ENCODE results near the gene TEX11.

DNA sequence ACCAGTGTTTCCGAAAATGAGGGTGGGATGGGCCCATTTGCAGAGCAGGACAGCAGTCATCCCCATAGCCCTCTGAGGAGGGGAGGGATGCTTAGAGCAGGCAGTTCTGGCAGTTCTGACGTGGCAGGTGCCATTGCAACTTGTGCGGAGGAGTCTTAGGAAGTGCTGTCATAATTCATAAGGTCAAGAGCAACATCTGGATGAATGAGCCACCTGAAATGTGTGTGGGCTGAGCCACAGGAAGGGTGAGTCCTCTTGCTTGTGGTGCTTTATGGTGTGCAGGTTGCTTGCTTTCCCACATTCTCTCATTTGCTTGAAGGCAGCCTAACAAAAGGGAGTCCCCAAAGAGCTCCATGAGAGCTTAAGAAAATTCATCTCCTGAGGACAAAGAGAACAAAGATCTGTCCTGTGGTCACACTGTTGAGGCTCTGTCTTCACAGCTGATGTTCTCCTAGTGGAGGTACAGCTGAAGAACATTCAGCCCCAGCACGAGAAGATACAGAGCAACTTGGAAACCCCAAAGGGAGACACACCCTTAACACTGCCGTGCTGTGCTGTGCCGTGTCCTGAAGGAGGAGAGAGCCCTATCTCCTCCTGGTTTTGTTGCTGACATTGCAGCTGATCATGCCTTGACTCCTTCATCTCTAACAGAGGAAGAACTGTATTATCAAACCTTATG lies 403.6 kb downstream of the TEX11 start:
- no peak for TF ChIP-seq RBBP5 (IDR thresholded peaks at IDR 0.05; ENCODE audit: borderline replicate concordance, insufficient read depth, low read length, poor library complexity, severe bottlenecking)
- TF ChIP-seq KDM4B (IDR thresholded peaks at IDR 0.05; ENCODE audit: borderline replicate concordance in 2 of 2, low read depth in 1 of 2), result no peak
- TF ChIP-seq, protein P1, sequence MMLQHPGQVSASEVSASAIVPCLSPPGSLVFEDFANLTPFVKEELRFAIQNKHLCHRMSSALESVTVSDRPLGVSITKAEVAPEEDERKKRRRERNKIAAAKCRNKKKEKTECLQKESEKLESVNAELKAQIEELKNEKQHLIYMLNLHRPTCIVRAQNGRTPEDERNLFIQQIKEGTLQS (IDR thresholded peaks at IDR 0.05), result no peak
- TF ChIP-seq, protein P1 (CRISPR knock-in tag; conservative IDR thresholded peaks at IDR 0.05), result no peak
- TF ChIP-seq, protein P2, sequence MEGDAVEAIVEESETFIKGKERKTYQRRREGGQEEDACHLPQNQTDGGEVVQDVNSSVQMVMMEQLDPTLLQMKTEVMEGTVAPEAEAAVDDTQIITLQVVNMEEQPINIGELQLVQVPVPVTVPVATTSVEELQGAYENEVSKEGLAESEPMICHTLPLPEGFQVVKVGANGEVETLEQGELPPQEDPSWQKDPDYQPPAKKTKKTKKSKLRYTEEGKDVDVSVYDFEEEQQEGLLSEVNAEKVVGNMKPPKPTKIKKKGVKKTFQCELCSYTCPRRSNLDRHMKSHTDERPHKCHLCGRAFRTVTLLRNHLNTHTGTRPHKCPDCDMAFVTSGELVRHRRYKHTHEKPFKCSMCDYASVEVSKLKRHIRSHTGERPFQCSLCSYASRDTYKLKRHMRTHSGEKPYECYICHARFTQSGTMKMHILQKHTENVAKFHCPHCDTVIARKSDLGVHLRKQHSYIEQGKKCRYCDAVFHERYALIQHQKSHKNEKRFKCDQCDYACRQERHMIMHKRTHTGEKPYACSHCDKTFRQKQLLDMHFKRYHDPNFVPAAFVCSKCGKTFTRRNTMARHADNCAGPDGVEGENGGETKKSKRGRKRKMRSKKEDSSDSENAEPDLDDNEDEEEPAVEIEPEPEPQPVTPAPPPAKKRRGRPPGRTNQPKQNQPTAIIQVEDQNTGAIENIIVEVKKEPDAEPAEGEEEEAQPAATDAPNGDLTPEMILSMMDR (IDR thresholded peaks at IDR 0.05 in 2 of 3, conservative IDR thresholded peaks at IDR 0.05 in 1 of 3; ENCODE audit: insufficient read depth in 2 of 3, low read depth in 1 of 3, low read length in 3 of 3), result no peak
- TF ChIP-seq, protein P3, sequence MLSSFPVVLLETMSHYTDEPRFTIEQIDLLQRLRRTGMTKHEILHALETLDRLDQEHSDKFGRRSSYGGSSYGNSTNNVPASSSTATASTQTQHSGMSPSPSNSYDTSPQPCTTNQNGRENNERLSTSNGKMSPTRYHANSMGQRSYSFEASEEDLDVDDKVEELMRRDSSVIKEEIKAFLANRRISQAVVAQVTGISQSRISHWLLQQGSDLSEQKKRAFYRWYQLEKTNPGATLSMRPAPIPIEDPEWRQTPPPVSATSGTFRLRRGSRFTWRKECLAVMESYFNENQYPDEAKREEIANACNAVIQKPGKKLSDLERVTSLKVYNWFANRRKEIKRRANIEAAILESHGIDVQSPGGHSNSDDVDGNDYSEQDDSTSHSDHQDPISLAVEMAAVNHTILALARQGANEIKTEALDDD (IDR thresholded peaks at IDR 0.05), result no peak
- no peak for TF ChIP-seq BHLHE40 (IDR thresholded peaks at IDR 0.05; ENCODE audit: low read length)
- no peak for TF ChIP-seq BACH1 (tag; IDR thresholded peaks at IDR 0.05)
- TF ChIP-seq EP300 (IDR thresholded peaks at IDR 0.05; ENCODE audit: low read length), result no peak

Measured in K562 (cell line).